Breast epithelium (tissue), 4 donors: ENCODE measurements around the gene TRIM59. TPM values are rescaled to one million over a fixed set of nuclear protein-coding genes. Genes with fewer than 3 reads are reported as not detected.

Experiments used
- DNase-seq, 2 donors: peaks; one replicate each; pipeline ENCODE4 v3.0.0-alpha.2; 2019; ENCODE audit warnings: low spot score in 2 of 2
- H3K27ac ChIP-seq, 2 donors: fragments of 200-600 bp; sonication (generic) in 1 of 2; one replicate each; pipeline ENCODE4 v1.5.1; 2016 to 2019; ENCODE audit warnings: mild to moderate bottlenecking in 1 of 2
- H3K27me3 ChIP-seq, 2 donors: fragments of 200-600 bp; sonication (generic) in 1 of 2; one replicate each; pipeline versions ENCODE4 v1.5.1 to v1.6.0; 2017 to 2019; ENCODE audit warnings: control low read depth in 1 of 2, mild to moderate bottlenecking in 1 of 2
- H3K36me3 ChIP-seq: fragments of 200-600 bp; one replicate; pipeline ENCODE4 v1.5.1; 2019
- H3K4me1 ChIP-seq, 2 donors: fragments of 200-600 bp; sonication (generic); one replicate each; pipeline ENCODE4 v1.5.1; 2016 to 2019; ENCODE audit warnings: control low read depth in 1 of 2
- H3K4me3 ChIP-seq, 3 donors: fragments of 200-600 bp; sonication (generic); 1 replicate in 2 of 3; 2 replicates in 1 of 3; pipeline ENCODE4 v1.5.1; 2016 to 2019; ENCODE audit warnings: mild to moderate bottlenecking in 3 of 3, moderate library complexity in 2 of 3
- H3K9me3 ChIP-seq, 2 donors: fragments of 200-600 bp; sonication (generic) in 1 of 2; one replicate each; pipeline ENCODE4 v1.5.1; 2016 to 2019; ENCODE audit warnings: control low read depth in 1 of 2
- CTCF ChIP-seq, 3 donors: fragments of 450-650 bp; IDR thresholded peaks; one replicate each; pipeline ENCODE4 v1.5.1; 2016 to 2017; ENCODE audit warnings: antibody characterized with exemption in 3 of 3, mild to moderate bottlenecking in 3 of 3, moderate library complexity in 3 of 3
- POLR2A ChIP-seq: fragments of 450-650 bp; IDR thresholded peaks from one replicate; pipeline ENCODE4 v1.6.1; 2016; ENCODE audit warnings: antibody characterized with exemption, mild to moderate bottlenecking, moderate library complexity
- POLR2AphosphoS5 ChIP-seq, 3 donors: sonication (generic); formaldehyde crosslinking; IDR thresholded peaks; one replicate each; pipeline ENCODE4 v1.6.1; 2017; ENCODE audit warnings: antibody characterized with exemption in 3 of 3
- intact Hi-C: fragments of 100-400 bp; cut with DNase I; formaldehyde crosslinking; loops from one replicate; pipeline ENCODE4 v1.15.1; 2023; ENCODE audit warnings: low total_unique reads
- total RNA-seq, 3 donors: library from RNA; depleted of rRNA; stranded (reverse); fragments of >200 nt; gene quantifications; one replicate each; pipeline ENCODE4 v1.1.0, GENCODE V29; 2016

TRIM59 gene
- total RNA-seq, 3 donors from 2014 or later, result 0.64 to 5.0 (median 3.9) TPM

GRCh38 chr3:160434071-160434470, 15.5 kb downstream of the TRIM59 start:
- Histone ChIP-seq H3K27me3 (no peaks in the 10 kb centered on the region), H3K4me1 (no peaks in the 10 kb centered on the region), H3K36me3 (no peaks in the 10 kb centered on the region), H3K27ac (no peak overlapping the region), H3K4me3 (no peak overlapping the region), H3K9me3 (no peaks in the 10 kb centered on the region)
- no peak for DNase-seq
- intact Hi-C loops, result no loop called here
- no peak for TF ChIP-seq POLR2AphosphoS5 (IDR thresholded peaks at IDR 0.05)
- no peak for TF ChIP-seq POLR2A
- TF ChIP-seq CTCF (IDR thresholded peaks at IDR 0.05), result no peak

DNA sequence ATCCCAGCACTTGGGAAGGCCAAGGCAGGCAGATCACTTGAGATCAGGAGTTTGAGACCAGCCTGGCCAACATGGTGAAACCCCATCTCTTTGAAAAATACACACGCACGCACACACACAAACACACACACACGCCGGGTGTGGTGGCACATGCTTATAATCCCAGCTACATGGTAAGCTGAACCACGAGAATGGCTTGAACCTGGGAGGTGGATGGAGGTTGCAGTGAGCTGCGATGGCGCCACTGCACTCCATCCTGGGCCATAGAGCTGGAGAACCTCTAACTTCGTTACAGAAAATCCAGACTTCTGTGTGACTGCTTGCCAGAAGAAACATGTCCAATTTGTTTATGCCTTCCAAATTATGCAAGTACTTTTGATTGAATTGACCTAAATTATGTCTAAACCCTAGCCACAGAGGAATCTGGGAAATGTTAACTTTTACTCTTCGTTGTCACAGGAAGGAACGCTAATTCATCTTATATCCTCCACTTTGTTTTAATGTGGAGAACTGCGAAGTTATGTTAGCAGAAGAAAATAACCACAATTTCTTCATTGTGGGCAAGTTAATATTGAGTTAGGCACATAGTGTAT, 21.7 kb downstream of the TRIM59 start:
- H3K27ac ChIP-seq, result no peak overlapping the region
- no peaks in the 10 kb centered on the region for H3K9me3 ChIP-seq
- H3K36me3 ChIP-seq, result no peaks in the 10 kb centered on the region
- H3K4me3 ChIP-seq, result no peak overlapping the region
- intact Hi-C loops, result no loop called here
- TF ChIP-seq CTCF (IDR thresholded peaks at IDR 0.05), result no peak
- no peaks in the 10 kb centered on the region for H3K4me1 ChIP-seq
- DNase-seq, result no peak
- no peaks in the 10 kb centered on the region for H3K27me3 ChIP-seq

DNA sequence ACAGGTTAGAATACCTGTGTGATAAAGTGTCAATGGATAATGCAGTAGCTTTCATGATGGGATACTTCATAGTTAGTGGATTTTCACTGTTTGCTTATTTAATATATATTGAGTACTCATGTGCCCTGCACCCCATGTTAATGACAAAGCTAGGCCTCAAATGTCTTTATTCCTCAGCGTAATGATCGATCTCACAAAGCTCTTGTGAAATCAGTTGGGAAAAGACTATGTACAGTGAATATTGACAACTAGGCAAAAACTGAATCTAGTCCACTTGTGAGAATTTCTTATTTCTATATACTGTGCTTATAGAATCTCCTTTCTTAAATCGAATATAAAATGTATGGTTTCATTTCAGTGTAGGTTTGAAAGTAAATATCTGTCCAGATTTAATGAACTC, 32.3 kb downstream of the TRIM59 start:
- intact Hi-C loops, result loop anchor here (5.0 kb wide), 1 partner anchor 520 kb away; no protein-coding TSS in a partner anchor
- TF ChIP-seq POLR2A (no peak), POLR2AphosphoS5 (IDR thresholded peaks at IDR 0.05) (no peak), CTCF (IDR thresholded peaks at IDR 0.05) (no peak)
- no peaks in the 10 kb centered on the region for H3K36me3 ChIP-seq

DNA sequence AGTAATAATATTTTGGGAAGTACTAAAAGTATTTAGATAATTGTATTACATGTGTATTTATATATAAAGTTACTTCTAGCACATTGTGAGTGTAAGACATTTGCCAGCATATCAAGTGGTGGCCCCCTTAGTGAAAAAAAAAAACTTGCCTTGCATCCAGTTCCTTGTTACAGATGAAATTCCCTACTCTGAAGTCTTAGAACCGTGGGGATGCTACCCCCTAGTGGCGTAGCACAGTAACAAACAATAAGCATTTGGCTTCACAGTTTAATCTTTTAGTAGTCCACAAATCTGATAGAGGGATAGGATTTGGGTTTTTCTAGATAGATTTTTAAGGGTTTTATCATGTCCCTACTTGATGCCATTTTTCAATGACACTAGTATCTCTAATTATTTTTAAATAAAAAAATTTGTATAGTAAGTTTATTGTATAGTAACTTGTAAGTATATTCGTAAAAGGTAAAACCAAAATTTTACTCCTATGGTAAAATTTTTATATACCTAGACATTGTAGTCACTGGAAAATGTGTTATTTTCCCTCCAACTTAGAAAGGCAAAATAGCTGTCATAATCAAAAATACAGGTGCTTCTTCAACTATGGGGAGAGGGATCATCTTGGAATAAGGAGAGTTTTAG, 35.9 kb downstream of the TRIM59 start:
- no peak for DNase-seq
- Histone ChIP-seq H3K27me3 (no peaks in the 10 kb centered on the region), H3K36me3 (no peaks in the 10 kb centered on the region), H3K4me3 (no peak overlapping the region), H3K27ac (no peak overlapping the region), H3K9me3 (no peaks in the 10 kb centered on the region), H3K4me1 (no peaks in the 10 kb centered on the region)
- intact Hi-C loops, result no loop called here
- TF ChIP-seq POLR2AphosphoS5 (IDR thresholded peaks at IDR 0.05), result no peak
- TF ChIP-seq CTCF (IDR thresholded peaks at IDR 0.05), result peak; percentile 60 to 79 (median 69)
- TF ChIP-seq POLR2A, result no peak

More for the DNA sequence above, 32.3 kb downstream of the TRIM59 start:
- Histone ChIP-seq H3K27ac (no peak overlapping the region), H3K4me1 (no peaks in the 10 kb centered on the region), H3K4me3 (no peak overlapping the region), H3K9me3 (no peaks in the 10 kb centered on the region), H3K27me3 (no peaks in the 10 kb centered on the region)
- no peak for DNase-seq

GRCh38 chr3:160412477-160412876, 37.1 kb downstream of the TRIM59 start:
- intact Hi-C loops, result no loop called here

More at GRCh38 chr3:160412477-160412876, 37.1 kb downstream of the TRIM59 start:
- no peak overlapping the region for H3K27ac ChIP-seq
- DNase-seq, result no peak
- no peaks in the 10 kb centered on the region for H3K27me3 ChIP-seq
- H3K4me3 ChIP-seq, result no peak overlapping the region
- TF ChIP-seq POLR2A (no peak), CTCF (IDR thresholded peaks at IDR 0.05) (no peak), POLR2AphosphoS5 (IDR thresholded peaks at IDR 0.05) (no peak)
- H3K36me3 ChIP-seq, result no peaks in the 10 kb centered on the region
- H3K9me3 ChIP-seq, result no peaks in the 10 kb centered on the region
- H3K4me1 ChIP-seq, result no peaks in the 10 kb centered on the region
